ENCODE measurements around the gene STARD7.
"Not testable (repeated sequence)": the region's sequence is repeated elsewhere in the genome, so short reads cannot be mapped to it uniquely, and the experiment has no call there.

- not testable (repeated sequence) for TF ChIP-seq CTCF (conservative IDR thresholded peaks at IDR 0.05); ZFX (IDR thresholded peaks at IDR 0.05)
Measured at GRCh38 chr2:96257744-96258143, 49.1 kb upstream of the STARD7 start.

Data from C4-2B (cell line).